SU-DHL-6 (cell line): ENCODE data around the gene FANCD2.

ENCODE experiments used
- CTCF ChIP-seq: fragments of 200-600 bp; sonication (generic); IDR thresholded peaks from one replicate; pipeline ENCODE4 v1.5.1; 2017; ENCODE audit warnings: antibody characterized with exemption, mild to moderate bottlenecking, low read length, moderate library complexity; ENCODE audit not compliant: insufficient read depth, poor library complexity, severe bottlenecking
- EZH2phosphoT487 ChIP-seq: fragments of 200-600 bp; sonication (generic), shearing (Covaris generic); conservative IDR thresholded peaks from 2 replicates; pipeline ENCODE4 v1.6.1; 2018; ENCODE audit warnings: mild to moderate bottlenecking, antibody characterized with exemption, low read length, moderate library complexity, mixed read lengths

- TF ChIP-seq CTCF, result no peak
- TF ChIP-seq EZH2phosphoT487, result no peak
These were observed 21.6 kb downstream of the FANCD2 start for GRCh38 chr3:10047876-10048275.
